GM19035 (cell line): ENCODE results near the gene UBE3D.
"Not testable (repeated sequence)": the region's sequence is repeated elsewhere in the genome, so short reads cannot be mapped to it uniquely, and the experiment has no call there.

Source experiments
- ATAC-seq: cut with Tn5 transposase; IDR thresholded peaks from one replicate; pipeline ENCODE4 v1.9.1; 2021; ENCODE audit not compliant: unreplicated experiment

The UBE3D gene

GRCh38 chr6:83057705-83058321 is 7.8 kb downstream of the UBE3D start:
- peak; percentile 85 for ATAC-seq

GRCh38 chr6:83055366-83055964 is 10.2 kb downstream of the UBE3D start:
- ATAC-seq, result peak; percentile 51

GRCh38 chr6:83053678-83054077 is 12.0 kb downstream of the UBE3D start:
- ATAC-seq, result no peak

- ATAC-seq, result no peak
These were observed 14.1 kb downstream of the UBE3D start for GRCh38 chr6:83051377-83052172.

- no peak for ATAC-seq
These were observed 18.4 kb downstream of the UBE3D start for GRCh38 chr6:83047065-83047754.

GRCh38 chr6:83044091-83044768 is 21.4 kb downstream of the UBE3D start:
- no peak for ATAC-seq

GRCh38 chr6:83042467-83043053 is 23.1 kb downstream of the UBE3D start:
- ATAC-seq, result no peak

GRCh38 chr6:83038246-83038645 is 27.4 kb downstream of the UBE3D start:
- no peak for ATAC-seq

- no peak for ATAC-seq
These were observed 34.0 kb downstream of the UBE3D start for GRCh38 chr6:83031689-83032088.

GRCh38 chr6:83019741-83020140 is 45.9 kb downstream of the UBE3D start:
- no peak for ATAC-seq

GRCh38 chr6:83011131-83011530 is 54.5 kb downstream of the UBE3D start:
- not testable (repeated sequence) for ATAC-seq

- no peak for ATAC-seq
These were observed 57.0 kb downstream of the UBE3D start for GRCh38 chr6:83008626-83009025.

- ATAC-seq, result no peak
These were observed 59.3 kb downstream of the UBE3D start for GRCh38 chr6:83006270-83006905.

- ATAC-seq, result no peak
These were observed 69.5 kb downstream of the UBE3D start for GRCh38 chr6:82996156-82996555.

GRCh38 chr6:82995066-82995465 is 70.6 kb downstream of the UBE3D start:
- no peak for ATAC-seq

- no peak for ATAC-seq
These were observed 75.8 kb downstream of the UBE3D start for GRCh38 chr6:82989736-82990290.

GRCh38 chr6:82988930-82989351 is 76.7 kb downstream of the UBE3D start:
- ATAC-seq, result no peak

- ATAC-seq, result no peak
These were observed 77.7 kb downstream of the UBE3D start for GRCh38 chr6:82987951-82988350.

GRCh38 chr6:82987416-82987815 is 78.2 kb downstream of the UBE3D start:
- ATAC-seq, result no peak

GRCh38 chr6:82984720-82985119 is 80.9 kb downstream of the UBE3D start:
- no peak for ATAC-seq
